Gastrocnemius medialis (tissue), 4 donors: Measurements from ENCODE around the gene PDE8A.

Source experiments
- POLR2A ChIP-seq, 2 donors: fragments of 450-650 bp; IDR thresholded peaks; one replicate each; pipeline ENCODE4 v1.6.1; 2017; ENCODE audit warnings: antibody characterized with exemption in 2 of 2, mild to moderate bottlenecking in 2 of 2, moderate library complexity in 2 of 2
- TF ChIP-seq, protein P1 (sequence below), 5 experiments: fragments of 450-650 bp in 3 of 5; fragments of 200-600 bp in 2 of 5; sonication (generic) in 2 of 5; IDR thresholded peaks in 4 of 5; conservative IDR thresholded peaks in 1 of 5; 1 replicate in 4 of 5; 2 replicates in 1 of 5; pipeline ENCODE4 v1.5.1; 2016 to 2019; ENCODE audit warnings: antibody characterized with exemption in 5 of 5, mild to moderate bottlenecking in 3 of 5, moderate library complexity in 3 of 5

DNA sequence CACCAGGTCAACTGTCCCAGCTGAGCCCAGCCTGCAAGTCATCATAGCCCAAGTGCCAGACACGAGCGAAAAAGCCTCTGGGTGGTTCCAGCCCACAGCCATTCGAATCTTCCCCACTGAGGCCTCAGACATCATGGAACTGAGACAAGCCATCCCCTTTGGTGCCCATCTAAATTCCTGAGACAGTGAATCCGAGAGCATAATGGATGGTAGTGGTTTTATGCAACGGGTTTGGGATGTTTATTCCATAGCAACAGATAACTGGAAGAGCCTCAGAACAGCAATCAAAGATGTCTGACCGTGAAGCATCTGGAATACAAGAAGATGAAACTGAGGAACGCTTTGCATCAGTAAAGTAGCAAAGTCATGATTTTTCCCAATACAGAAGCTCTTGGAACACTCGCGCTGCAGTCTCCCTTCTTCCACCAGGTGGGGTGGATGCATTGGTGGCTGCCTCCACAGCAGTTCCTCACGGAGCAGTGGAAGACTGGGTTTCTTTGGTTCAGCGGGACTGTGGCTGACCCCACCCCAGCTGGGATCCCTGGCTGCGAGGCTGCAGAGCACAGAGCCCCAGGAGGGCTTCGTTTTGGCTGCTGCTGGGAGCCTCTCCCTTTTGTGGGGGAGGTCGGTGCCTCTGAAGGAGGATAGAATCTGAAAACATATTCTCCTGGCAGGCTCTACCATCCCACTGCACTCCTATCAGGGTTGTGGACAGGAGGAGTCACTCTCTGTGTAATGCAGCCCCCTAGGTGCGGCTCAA, 26.4 kb upstream of the PDE8A start:
- TF ChIP-seq POLR2A (IDR thresholded peaks at IDR 0.05) = no peak
- TF ChIP-seq, protein P1, sequence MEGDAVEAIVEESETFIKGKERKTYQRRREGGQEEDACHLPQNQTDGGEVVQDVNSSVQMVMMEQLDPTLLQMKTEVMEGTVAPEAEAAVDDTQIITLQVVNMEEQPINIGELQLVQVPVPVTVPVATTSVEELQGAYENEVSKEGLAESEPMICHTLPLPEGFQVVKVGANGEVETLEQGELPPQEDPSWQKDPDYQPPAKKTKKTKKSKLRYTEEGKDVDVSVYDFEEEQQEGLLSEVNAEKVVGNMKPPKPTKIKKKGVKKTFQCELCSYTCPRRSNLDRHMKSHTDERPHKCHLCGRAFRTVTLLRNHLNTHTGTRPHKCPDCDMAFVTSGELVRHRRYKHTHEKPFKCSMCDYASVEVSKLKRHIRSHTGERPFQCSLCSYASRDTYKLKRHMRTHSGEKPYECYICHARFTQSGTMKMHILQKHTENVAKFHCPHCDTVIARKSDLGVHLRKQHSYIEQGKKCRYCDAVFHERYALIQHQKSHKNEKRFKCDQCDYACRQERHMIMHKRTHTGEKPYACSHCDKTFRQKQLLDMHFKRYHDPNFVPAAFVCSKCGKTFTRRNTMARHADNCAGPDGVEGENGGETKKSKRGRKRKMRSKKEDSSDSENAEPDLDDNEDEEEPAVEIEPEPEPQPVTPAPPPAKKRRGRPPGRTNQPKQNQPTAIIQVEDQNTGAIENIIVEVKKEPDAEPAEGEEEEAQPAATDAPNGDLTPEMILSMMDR (IDR thresholded peaks at IDR 0.05 in 4 of 5, conservative IDR thresholded peaks at IDR 0.05 in 1 of 5) = peak; percentile 83 to 94 (median 90)
